Measurements from ENCODE around the gene ALK.

ALK gene

GRCh38 chr2:29900971-29901633 lies 20.3 kb downstream of the ALK start:
- no peak for DNase-seq

- DNase-seq: no peak
These were observed 22.4 kb downstream of the ALK start for GRCh38 chr2:29898999-29899398.

GRCh38 chr2:29894822-29895614 lies 26.4 kb downstream of the ALK start:
- DNase-seq: peak; percentile 8

- no peak for DNase-seq
These were observed 28.7 kb downstream of the ALK start for GRCh38 chr2:29892585-29893259.

- DNase-seq: peak; percentile 76
These were observed 40.2 kb downstream of the ALK start for GRCh38 chr2:29881089-29881730.

- no peak for DNase-seq
These were observed 41.3 kb downstream of the ALK start for GRCh38 chr2:29880084-29880483.

GRCh38 chr2:29879456-29879855 lies 41.9 kb downstream of the ALK start:
- no peak for DNase-seq

- no peak for DNase-seq
These were observed 42.5 kb downstream of the ALK start for GRCh38 chr2:29878898-29879297.

- no peak for DNase-seq
These were observed 45.0 kb downstream of the ALK start for GRCh38 chr2:29876374-29876773.

GRCh38 chr2:29874745-29875144 lies 46.6 kb downstream of the ALK start:
- DNase-seq: no peak

GRCh38 chr2:29872870-29873269 lies 48.5 kb downstream of the ALK start:
- DNase-seq: no peak

GRCh38 chr2:29871541-29871940 lies 49.8 kb downstream of the ALK start:
- peak; percentile 12 for DNase-seq

- no peak for DNase-seq
These were observed 55.9 kb downstream of the ALK start for GRCh38 chr2:29865512-29865911.

- no peak for DNase-seq
These were observed 56.4 kb downstream of the ALK start for GRCh38 chr2:29864988-29865387.

- no peak for DNase-seq
These were observed 65.3 kb downstream of the ALK start for GRCh38 chr2:29855924-29856639.

GRCh38 chr2:29850794-29851193 lies 70.6 kb downstream of the ALK start:
- peak; percentile 11 for DNase-seq

GRCh38 chr2:29848566-29849310 lies 72.6 kb downstream of the ALK start:
- DNase-seq: peak; percentile 31

- DNase-seq: peak; percentile 57
These were observed 73.5 kb downstream of the ALK start for GRCh38 chr2:29847886-29848285.

GRCh38 chr2:29844713-29845326 lies 76.6 kb downstream of the ALK start:
- peak; percentile 12 for DNase-seq

GRCh38 chr2:29841386-29842004 lies 79.9 kb downstream of the ALK start:
- DNase-seq: peak; percentile 38

GRCh38 chr2:29839306-29839705 lies 82.1 kb downstream of the ALK start:
- DNase-seq: no peak

All from NCI-H69 (cell line).